ENCODE data around the gene RFX8.

The RFX8 gene

DNA sequence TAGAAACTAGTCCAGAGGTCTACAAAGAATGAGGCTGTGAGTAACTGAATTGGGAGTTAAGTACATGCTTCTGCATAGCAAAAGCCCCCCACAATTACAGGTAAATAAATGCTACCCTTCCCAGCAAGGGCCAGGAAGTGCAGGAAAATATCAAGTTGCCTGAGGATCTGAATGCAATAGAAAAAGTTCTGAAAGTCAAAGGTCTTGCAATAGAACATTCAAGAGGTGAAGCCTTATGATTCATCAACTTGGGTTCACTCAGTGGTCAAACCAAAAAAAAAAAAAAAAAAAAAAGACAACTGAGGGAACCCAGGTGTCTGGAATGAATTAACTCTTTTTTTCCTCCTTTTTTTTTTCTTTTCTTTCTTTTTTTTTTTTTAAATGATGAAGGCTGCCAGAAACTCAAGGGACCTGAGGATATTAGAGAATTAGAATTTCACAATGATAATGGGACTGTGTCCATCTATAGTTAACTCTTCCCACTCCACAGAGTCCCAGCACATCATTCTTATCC is 42.9 kb upstream of the RFX8 start:
- no peak overlapping the region for H3K27ac ChIP-seq (ENCODE audit: low read length)
- H3K9ac ChIP-seq (ENCODE audit: low read length), result no peak overlapping the region

DNA sequence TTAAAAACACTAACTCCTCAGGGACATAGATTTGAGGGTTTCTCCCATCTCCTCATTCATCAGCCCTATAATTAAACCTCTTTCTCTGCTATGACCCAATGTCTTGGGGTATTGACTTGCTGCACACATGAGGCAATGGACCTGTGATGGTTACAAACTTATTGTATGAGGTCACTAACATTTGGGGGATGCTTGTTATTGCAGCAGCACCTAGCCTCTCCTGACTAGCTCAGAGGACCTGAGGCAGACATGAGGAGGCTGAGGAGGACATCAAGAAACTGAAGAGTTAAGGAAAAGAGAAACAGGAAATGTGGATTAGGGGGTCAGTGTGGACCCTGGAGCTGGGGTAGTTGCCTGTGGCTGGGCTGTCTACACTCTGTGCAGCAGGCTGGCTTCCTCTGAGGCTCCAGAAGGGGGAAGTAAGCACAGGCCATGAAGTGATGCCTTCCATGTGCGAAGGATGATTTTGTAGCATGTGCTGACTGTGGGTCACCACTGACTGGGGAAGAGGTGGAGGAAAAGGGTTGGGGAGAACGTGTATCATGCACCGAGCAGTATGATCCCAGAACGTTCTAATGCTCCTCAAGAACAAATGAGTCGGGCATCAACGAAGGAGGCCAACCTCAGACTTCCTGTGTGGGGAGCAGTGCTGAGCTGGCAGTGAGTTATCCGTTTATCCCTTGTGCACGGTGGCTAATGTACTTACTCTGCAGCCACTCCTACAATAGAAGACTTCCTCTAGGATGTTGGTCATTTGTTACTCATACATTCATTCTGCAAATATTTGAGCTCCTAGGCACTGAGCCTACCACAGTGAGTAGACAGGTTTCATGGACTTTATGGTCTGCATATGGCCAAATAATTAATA is 42.1 kb upstream of the RFX8 start:
- Histone ChIP-seq H3K9ac (ENCODE audit: low read length) (no peak overlapping the region), H3K27ac (ENCODE audit: low read length) (no peak overlapping the region), H3K36me3 (replicated peaks; ENCODE audit: low read depth, low read length) (no peaks in the 10 kb centered on the region), H3K27me3 (ENCODE audit: low read depth, low read length) (no peaks in the 10 kb centered on the region), H3K4me1 (ENCODE audit: low read length) (peaks cover 33% of the 10 kb centered on the region), H3K79me2 (ENCODE audit: low read length) (no peaks in the 10 kb centered on the region), H3K4me3 (ENCODE audit: low read length) (no peak overlapping the region), H3K4me2 (ENCODE audit: low read length) (no peak overlapping the region), H3K9me3 (ENCODE audit: insufficient read depth, low read length) (no peaks in the 10 kb centered on the region), H2AFZ (ENCODE audit: low read depth, low read length) (no peak overlapping the region), H4K20me1 (ENCODE audit: insufficient read depth, low read length) (no peaks in the 10 kb centered on the region)
- no peak for TF ChIP-seq EZH2phosphoT487 (IDR thresholded peaks at IDR 0.05; ENCODE audit: low read depth)
- TF ChIP-seq, protein P1, sequence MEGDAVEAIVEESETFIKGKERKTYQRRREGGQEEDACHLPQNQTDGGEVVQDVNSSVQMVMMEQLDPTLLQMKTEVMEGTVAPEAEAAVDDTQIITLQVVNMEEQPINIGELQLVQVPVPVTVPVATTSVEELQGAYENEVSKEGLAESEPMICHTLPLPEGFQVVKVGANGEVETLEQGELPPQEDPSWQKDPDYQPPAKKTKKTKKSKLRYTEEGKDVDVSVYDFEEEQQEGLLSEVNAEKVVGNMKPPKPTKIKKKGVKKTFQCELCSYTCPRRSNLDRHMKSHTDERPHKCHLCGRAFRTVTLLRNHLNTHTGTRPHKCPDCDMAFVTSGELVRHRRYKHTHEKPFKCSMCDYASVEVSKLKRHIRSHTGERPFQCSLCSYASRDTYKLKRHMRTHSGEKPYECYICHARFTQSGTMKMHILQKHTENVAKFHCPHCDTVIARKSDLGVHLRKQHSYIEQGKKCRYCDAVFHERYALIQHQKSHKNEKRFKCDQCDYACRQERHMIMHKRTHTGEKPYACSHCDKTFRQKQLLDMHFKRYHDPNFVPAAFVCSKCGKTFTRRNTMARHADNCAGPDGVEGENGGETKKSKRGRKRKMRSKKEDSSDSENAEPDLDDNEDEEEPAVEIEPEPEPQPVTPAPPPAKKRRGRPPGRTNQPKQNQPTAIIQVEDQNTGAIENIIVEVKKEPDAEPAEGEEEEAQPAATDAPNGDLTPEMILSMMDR (IDR thresholded peaks at IDR 0.05; ENCODE audit: low read depth, low read length), result no peak

More for the DNA sequence above, 42.9 kb upstream of the RFX8 start:
- Histone ChIP-seq H3K9me3 (ENCODE audit: insufficient read depth, low read length) (no peaks in the 10 kb centered on the region), H4K20me1 (ENCODE audit: insufficient read depth, low read length) (no peaks in the 10 kb centered on the region), H2AFZ (ENCODE audit: low read depth, low read length) (no peak overlapping the region), H3K4me1 (ENCODE audit: low read length) (peaks cover 35% of the 10 kb centered on the region), H3K36me3 (replicated peaks; ENCODE audit: low read depth, low read length) (no peaks in the 10 kb centered on the region), H3K79me2 (ENCODE audit: low read length) (no peaks in the 10 kb centered on the region), H3K27me3 (ENCODE audit: low read depth, low read length) (no peaks in the 10 kb centered on the region), H3K4me3 (ENCODE audit: low read length) (no peak overlapping the region), H3K4me2 (ENCODE audit: low read length) (no peak overlapping the region)
- no peak for TF ChIP-seq EZH2phosphoT487 (IDR thresholded peaks at IDR 0.05; ENCODE audit: low read depth)
- TF ChIP-seq, protein P1 (IDR thresholded peaks at IDR 0.05; ENCODE audit: low read depth, low read length), result no peak

DNA sequence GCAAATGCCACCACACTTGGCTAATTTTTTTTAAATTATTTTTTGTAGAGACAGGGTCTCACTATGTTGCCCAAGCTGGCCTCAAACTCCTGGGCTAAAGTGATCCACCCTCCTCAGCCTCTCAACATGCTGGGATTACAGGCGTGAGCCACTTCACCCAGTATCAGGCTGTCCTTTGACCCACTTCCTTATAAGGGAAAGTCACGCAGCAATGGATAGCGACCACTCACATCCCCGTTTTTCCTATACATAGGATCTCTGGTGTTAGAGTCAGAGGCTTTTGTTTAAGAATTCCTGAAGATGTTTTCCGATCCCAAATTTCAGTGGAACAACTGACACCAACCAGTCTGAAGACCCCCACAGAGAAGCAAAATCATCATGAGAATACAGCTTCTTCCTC is 41.4 kb upstream of the RFX8 start:
- no peaks in the 10 kb centered on the region for H3K27me3 ChIP-seq (ENCODE audit: low read depth, low read length)
- H3K9me3 ChIP-seq (ENCODE audit: insufficient read depth, low read length), result no peaks in the 10 kb centered on the region
- no peak overlapping the region for H3K9ac ChIP-seq (ENCODE audit: low read length)
- H2AFZ ChIP-seq (ENCODE audit: low read depth, low read length), result no peak overlapping the region
- H3K4me1 ChIP-seq (ENCODE audit: low read length), result peaks cover 26% of the 10 kb centered on the region
- H3K36me3 ChIP-seq (replicated peaks; ENCODE audit: low read depth, low read length), result no peaks in the 10 kb centered on the region
- H3K4me3 ChIP-seq (ENCODE audit: low read length), result no peak overlapping the region
- no peak for TF ChIP-seq EZH2phosphoT487 (IDR thresholded peaks at IDR 0.05; ENCODE audit: low read depth)
- TF ChIP-seq, protein P1 (IDR thresholded peaks at IDR 0.05; ENCODE audit: low read depth, low read length), result no peak
- H4K20me1 ChIP-seq (ENCODE audit: insufficient read depth, low read length), result no peaks in the 10 kb centered on the region
- H3K79me2 ChIP-seq (ENCODE audit: low read length), result no peaks in the 10 kb centered on the region
- no peak overlapping the region for H3K27ac ChIP-seq (ENCODE audit: low read length)
- H3K4me2 ChIP-seq (ENCODE audit: low read length), result no peak overlapping the region

- no peak overlapping the region for H3K27ac ChIP-seq (ENCODE audit: low read length)
- peaks cover 17% of the 10 kb centered on the region for H3K4me1 ChIP-seq (ENCODE audit: low read length)
- H3K79me2 ChIP-seq (ENCODE audit: low read length), result no peaks in the 10 kb centered on the region
- H3K4me3 ChIP-seq (ENCODE audit: low read length), result no peak overlapping the region
- TF ChIP-seq, protein P1 (IDR thresholded peaks at IDR 0.05; ENCODE audit: low read depth, low read length), result no peak
- no peaks in the 10 kb centered on the region for H3K9me3 ChIP-seq (ENCODE audit: insufficient read depth, low read length)
- no peak overlapping the region for H2AFZ ChIP-seq (ENCODE audit: low read depth, low read length)
- H3K9ac ChIP-seq (ENCODE audit: low read length), result no peak overlapping the region
- H4K20me1 ChIP-seq (ENCODE audit: insufficient read depth, low read length), result no peaks in the 10 kb centered on the region
- H3K4me2 ChIP-seq (ENCODE audit: low read length), result no peak overlapping the region
- no peaks in the 10 kb centered on the region for H3K27me3 ChIP-seq (ENCODE audit: low read depth, low read length)
- H3K36me3 ChIP-seq (replicated peaks; ENCODE audit: low read depth, low read length), result no peaks in the 10 kb centered on the region
Observed at GRCh38 chr2:101515477-101515876, 40.6 kb upstream of the RFX8 start.
